ENCODE results near the gene ABCC4.

- TF ChIP-seq CTCF (IDR thresholded peaks at IDR 0.05 in 8 of 11, conservative IDR thresholded peaks at IDR 0.05 in 3 of 11) (no peak), POLR2AphosphoS5 (IDR thresholded peaks at IDR 0.05) (no peak), POLR2A (IDR thresholded peaks at IDR 0.05) (no peak)
Measured at GRCh38 chr13:95005300-95005699, 296.0 kb downstream of the ABCC4 start.

All from spleen (tissue), 7 donors.